ENCODE data around the gene RASA4.
"Not testable (repeated sequence)": the region's sequence is repeated elsewhere in the genome, so short reads cannot be mapped to it uniquely, and the experiment has no call there.

Gene RASA4

GRCh38 chr7:102604431-102605145, 12.0 kb downstream of the RASA4 start:
- DNase-seq = not testable (repeated sequence)

GRCh38 chr7:102602317-102602716, 14.2 kb downstream of the RASA4 start:
- not testable (repeated sequence) for DNase-seq

GRCh38 chr7:102599699-102600098, 16.9 kb downstream of the RASA4 start:
- not testable (repeated sequence) for DNase-seq

GRCh38 chr7:102596036-102596435, 20.5 kb downstream of the RASA4 start:
- not testable (repeated sequence) for DNase-seq

- not testable (repeated sequence) for DNase-seq
These were observed 22.8 kb downstream of the RASA4 start for GRCh38 chr7:102593637-102594334.

- DNase-seq = peak; percentile 52 to 77
These were observed 24.0 kb downstream of the RASA4 start for GRCh38 chr7:102592477-102593019.

GRCh38 chr7:102589857-102590256, 26.7 kb downstream of the RASA4 start:
- not testable (repeated sequence) for DNase-seq

GRCh38 chr7:102583495-102583894, 33.1 kb downstream of the RASA4 start:
- DNase-seq = not testable (repeated sequence)

GRCh38 chr7:102581722-102582121, 34.8 kb downstream of the RASA4 start:
- not testable (repeated sequence) for DNase-seq

- DNase-seq = not testable (repeated sequence)
These were observed 38.1 kb downstream of the RASA4 start for GRCh38 chr7:102578486-102578885.

- not testable (repeated sequence) for DNase-seq
These were observed 39.0 kb downstream of the RASA4 start for GRCh38 chr7:102577315-102578240.

- DNase-seq = not testable (repeated sequence)
These were observed 40.2 kb downstream of the RASA4 start for GRCh38 chr7:102576363-102576762.

- not testable (repeated sequence) for DNase-seq
These were observed 41.9 kb downstream of the RASA4 start for GRCh38 chr7:102574607-102575006.

- DNase-seq = peak; percentile 95 to 97
These were observed 44.0 kb downstream of the RASA4 start, which contains the start of gene POLR2J3 for GRCh38 chr7:102572261-102573239. TSS of gene POLR2J3 (minus strand) at chr7:102572583. CDS start at chr7:102572521, 62 bp downstream.

- not testable (repeated sequence) for DNase-seq
These were observed 47.9 kb downstream of the RASA4 start for GRCh38 chr7:102568620-102569019.

- not testable (repeated sequence) for DNase-seq
These were observed 65.6 kb downstream of the RASA4 start, which contains the start of gene SPDYE2 for GRCh38 chr7:102550808-102551422. TSS of gene SPDYE2 (plus strand) at chr7:102551226. CDS start at chr7:102553256, 2,030 bp downstream.

- not testable (repeated sequence) for DNase-seq
These were observed 70.2 kb downstream of the RASA4 start for GRCh38 chr7:102546353-102546752.

GRCh38 chr7:102545288-102545687, 71.3 kb downstream of the RASA4 start:
- not testable (repeated sequence) for DNase-seq

GRCh38 chr7:102544372-102544771, 72.2 kb downstream of the RASA4 start:
- DNase-seq = not testable (repeated sequence)

GRCh38 chr7:102543596-102543995, 73.0 kb downstream of the RASA4 start, which contains the start of gene UPK3BL2:
TSS of gene UPK3BL2 (minus strand) at chr7:102543696. CDS start at chr7:102543636, 60 bp downstream.
- DNase-seq = not testable (repeated sequence)

Measured in CD4-positive, alpha-beta T cell treated with Interferon alpha-2 for 1 hour (primary cell).